Neural cell (in vitro differentiated cells): ENCODE results near the gene KCNIP3.

Experiments used
- EP300 ChIP-seq: fragments of 450-650 bp; conservative IDR thresholded peaks from 2 replicates; pipeline ENCODE4 v1.6.1; 2014; ENCODE audit warnings: antibody characterized with exemption, mild to moderate bottlenecking, moderate library complexity; ENCODE audit not compliant: poor library complexity, severe bottlenecking
- EZH2 ChIP-seq: fragments of 200-600, 300-800 bp; shearing (Covaris generic), sonication (generic); IDR thresholded peaks from 2 replicates; pipeline ENCODE4 v1.6.1; 2014; ENCODE audit warnings: antibody characterized with exemption, low read length, borderline replicate concordance, mild to moderate bottlenecking; ENCODE audit not compliant: insufficient read depth, poor library complexity, severe bottlenecking
- POLR2AphosphoS5 ChIP-seq: IDR thresholded peaks from 2 replicates; pipeline ENCODE4 v1.6.1; 2012
- RAD21 ChIP-seq: fragments of 450-650 bp; conservative IDR thresholded peaks from 2 replicates; pipeline ENCODE4 v1.6.1; 2014; ENCODE audit warnings: antibody characterized with exemption, mild to moderate bottlenecking, moderate library complexity
- SMC3 ChIP-seq: fragments of 450-650 bp; conservative IDR thresholded peaks from 2 replicates; pipeline ENCODE4 v1.6.1; 2014; ENCODE audit warnings: antibody characterized with exemption, mild to moderate bottlenecking, moderate library complexity; ENCODE audit not compliant: poor library complexity
- TF ChIP-seq, protein P1 (sequence below): fragments of 450-650 bp; IDR thresholded peaks from 2 replicates; pipeline ENCODE4 v1.5.1; 2014; ENCODE audit warnings: antibody characterized with exemption, mild to moderate bottlenecking, moderate library complexity; ENCODE audit not compliant: poor library complexity, severe bottlenecking
- TF ChIP-seq, protein P2 (sequence below): IDR thresholded peaks from 2 replicates; pipeline ENCODE4 v1.6.1; 2012; ENCODE audit warnings: borderline replicate concordance

DNA sequence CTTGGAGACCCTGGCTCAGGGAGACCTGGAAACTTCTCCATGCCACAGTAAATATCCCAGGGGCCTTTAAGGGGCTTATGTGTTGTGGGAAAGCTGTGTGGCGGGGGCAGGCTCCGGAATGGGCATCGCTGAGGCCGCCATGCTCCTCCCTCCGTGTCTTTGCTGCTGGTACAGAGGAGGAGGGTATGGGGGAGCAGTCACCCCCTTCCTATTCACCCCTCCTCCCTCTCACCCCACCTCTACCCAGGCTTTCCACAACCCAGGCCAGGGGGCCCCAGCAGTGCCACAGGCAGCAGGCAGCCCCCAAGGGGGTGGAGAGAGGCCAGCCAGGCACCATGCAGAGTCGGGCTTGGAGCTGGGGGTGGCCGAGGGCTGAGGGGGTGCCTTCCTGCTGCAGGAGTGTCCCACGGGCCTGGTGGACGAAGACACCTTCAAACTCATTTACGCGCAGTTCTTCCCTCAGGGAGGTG lies 77.3 kb downstream of the KCNIP3 start:
- TF ChIP-seq EZH2 (no peak), POLR2AphosphoS5 (no peak), EP300 (no peak), RAD21 (no peak), SMC3 (no peak)
- TF ChIP-seq, protein P1, sequence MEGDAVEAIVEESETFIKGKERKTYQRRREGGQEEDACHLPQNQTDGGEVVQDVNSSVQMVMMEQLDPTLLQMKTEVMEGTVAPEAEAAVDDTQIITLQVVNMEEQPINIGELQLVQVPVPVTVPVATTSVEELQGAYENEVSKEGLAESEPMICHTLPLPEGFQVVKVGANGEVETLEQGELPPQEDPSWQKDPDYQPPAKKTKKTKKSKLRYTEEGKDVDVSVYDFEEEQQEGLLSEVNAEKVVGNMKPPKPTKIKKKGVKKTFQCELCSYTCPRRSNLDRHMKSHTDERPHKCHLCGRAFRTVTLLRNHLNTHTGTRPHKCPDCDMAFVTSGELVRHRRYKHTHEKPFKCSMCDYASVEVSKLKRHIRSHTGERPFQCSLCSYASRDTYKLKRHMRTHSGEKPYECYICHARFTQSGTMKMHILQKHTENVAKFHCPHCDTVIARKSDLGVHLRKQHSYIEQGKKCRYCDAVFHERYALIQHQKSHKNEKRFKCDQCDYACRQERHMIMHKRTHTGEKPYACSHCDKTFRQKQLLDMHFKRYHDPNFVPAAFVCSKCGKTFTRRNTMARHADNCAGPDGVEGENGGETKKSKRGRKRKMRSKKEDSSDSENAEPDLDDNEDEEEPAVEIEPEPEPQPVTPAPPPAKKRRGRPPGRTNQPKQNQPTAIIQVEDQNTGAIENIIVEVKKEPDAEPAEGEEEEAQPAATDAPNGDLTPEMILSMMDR, result no peak
- TF ChIP-seq, protein P2, sequence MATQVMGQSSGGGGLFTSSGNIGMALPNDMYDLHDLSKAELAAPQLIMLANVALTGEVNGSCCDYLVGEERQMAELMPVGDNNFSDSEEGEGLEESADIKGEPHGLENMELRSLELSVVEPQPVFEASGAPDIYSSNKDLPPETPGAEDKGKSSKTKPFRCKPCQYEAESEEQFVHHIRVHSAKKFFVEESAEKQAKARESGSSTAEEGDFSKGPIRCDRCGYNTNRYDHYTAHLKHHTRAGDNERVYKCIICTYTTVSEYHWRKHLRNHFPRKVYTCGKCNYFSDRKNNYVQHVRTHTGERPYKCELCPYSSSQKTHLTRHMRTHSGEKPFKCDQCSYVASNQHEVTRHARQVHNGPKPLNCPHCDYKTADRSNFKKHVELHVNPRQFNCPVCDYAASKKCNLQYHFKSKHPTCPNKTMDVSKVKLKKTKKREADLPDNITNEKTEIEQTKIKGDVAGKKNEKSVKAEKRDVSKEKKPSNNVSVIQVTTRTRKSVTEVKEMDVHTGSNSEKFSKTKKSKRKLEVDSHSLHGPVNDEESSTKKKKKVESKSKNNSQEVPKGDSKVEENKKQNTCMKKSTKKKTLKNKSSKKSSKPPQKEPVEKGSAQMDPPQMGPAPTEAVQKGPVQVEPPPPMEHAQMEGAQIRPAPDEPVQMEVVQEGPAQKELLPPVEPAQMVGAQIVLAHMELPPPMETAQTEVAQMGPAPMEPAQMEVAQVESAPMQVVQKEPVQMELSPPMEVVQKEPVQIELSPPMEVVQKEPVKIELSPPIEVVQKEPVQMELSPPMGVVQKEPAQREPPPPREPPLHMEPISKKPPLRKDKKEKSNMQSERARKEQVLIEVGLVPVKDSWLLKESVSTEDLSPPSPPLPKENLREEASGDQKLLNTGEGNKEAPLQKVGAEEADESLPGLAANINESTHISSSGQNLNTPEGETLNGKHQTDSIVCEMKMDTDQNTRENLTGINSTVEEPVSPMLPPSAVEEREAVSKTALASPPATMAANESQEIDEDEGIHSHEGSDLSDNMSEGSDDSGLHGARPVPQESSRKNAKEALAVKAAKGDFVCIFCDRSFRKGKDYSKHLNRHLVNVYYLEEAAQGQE, result no peak
